IPS-20b (cell line): ENCODE measurements around the gene SP100.

ENCODE experiments used
- H3K27ac ChIP-seq: one replicate; pipeline ENCODE4 v1.5.1; 2013; ENCODE audit warnings: low read length
- H3K27me3 ChIP-seq: 2 replicates; pipeline ENCODE4 v1.6.1; 2013; ENCODE audit warnings: mild to moderate bottlenecking, low read length, inconsistent platforms; ENCODE audit not compliant: insufficient read depth
- H3K36me3 ChIP-seq: 2 replicates; pipeline ENCODE4 v1.6.1; 2013; ENCODE audit warnings: low read depth, mild to moderate bottlenecking, inconsistent platforms, low read length, moderate library complexity; ENCODE audit not compliant: insufficient read depth
- H3K4me1 ChIP-seq: 2 replicates; pipeline ENCODE4 v1.6.1; 2013; ENCODE audit warnings: mild to moderate bottlenecking, control low read depth, inconsistent platforms, low read length, moderate library complexity; ENCODE audit not compliant: insufficient read depth
- H3K4me3 ChIP-seq: 2 replicates; pipeline ENCODE4 v1.5.1; 2013; ENCODE audit warnings: mild to moderate bottlenecking, low read length, inconsistent platforms
- H3K9ac ChIP-seq: 2 replicates; pipeline ENCODE4 v1.6.1; 2013; ENCODE audit warnings: low read depth, mild to moderate bottlenecking, inconsistent platforms, low read length, moderate library complexity
- H3K9me3 ChIP-seq: 2 replicates; pipeline ENCODE4 v1.6.1; 2013; ENCODE audit warnings: mild to moderate bottlenecking, low read depth, low read length, inconsistent platforms; ENCODE audit not compliant: insufficient read depth

Gene SP100

DNA sequence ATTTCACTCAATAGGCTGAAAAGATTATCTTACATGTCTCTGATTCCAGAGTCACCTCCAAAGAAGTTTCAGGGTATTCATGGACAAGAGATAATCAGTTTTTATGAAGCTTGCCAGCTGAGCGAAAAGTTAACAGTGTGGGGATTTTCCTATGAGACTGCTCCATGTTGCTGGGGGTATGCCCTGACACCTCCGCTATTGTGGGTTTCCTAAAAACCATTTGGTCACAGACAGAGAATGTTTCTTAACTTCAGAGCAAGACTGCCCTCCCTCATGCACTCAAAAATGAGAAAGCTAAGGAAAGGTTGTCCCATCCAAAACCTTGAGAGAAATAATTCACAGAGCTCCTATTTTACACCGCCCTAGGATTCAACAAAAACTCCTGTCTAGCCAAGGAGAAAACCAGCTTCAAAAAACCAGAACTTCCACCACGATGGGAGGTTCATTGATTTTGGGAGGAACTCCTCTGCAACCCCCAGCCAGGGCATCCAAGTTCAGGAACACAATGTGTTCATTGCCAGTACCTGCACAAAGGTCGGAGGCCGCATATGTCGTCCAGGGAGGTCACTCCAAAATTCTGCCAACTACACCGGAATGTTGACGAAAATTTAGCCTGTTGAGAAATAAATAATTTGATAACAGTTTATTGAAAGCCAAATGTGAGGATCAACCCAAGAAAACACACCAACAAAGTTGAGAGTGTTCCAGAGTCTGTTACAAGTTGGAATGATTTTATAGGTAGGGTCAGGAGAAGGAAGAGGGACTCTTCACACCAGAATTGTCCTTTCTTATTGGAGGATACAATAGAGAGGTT lies 104.3 kb downstream of the SP100 start:
- no peaks in the 10 kb centered on the region for H3K36me3 ChIP-seq
- H3K4me3 ChIP-seq: no peak overlapping the region
- no peaks in the 10 kb centered on the region for H3K27me3 ChIP-seq
- no peaks in the 10 kb centered on the region for H3K4me1 ChIP-seq
- H3K27ac ChIP-seq: no peak overlapping the region
- no peak overlapping the region for H3K9ac ChIP-seq
- peaks cover 20% of the 10 kb centered on the region for H3K9me3 ChIP-seq

DNA sequence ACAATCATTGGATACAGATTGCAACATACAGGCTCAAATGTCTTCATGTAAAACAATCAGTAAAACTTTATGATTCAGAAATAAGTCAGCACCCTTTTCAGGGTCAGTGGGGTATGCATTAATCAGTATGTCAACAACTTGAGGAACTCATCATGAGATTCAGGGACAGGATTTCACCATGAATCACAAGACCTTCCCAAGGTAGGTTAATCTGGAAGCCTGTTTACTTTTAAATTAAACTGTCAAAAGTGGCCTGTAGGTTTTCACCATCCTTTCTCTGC lies 104.8 kb downstream of the SP100 start:
- Histone ChIP-seq H3K27me3 (no peaks in the 10 kb centered on the region), H3K9me3 (peaks cover 25% of the 10 kb centered on the region), H3K9ac (no peak overlapping the region), H3K4me1 (no peaks in the 10 kb centered on the region), H3K27ac (no peak overlapping the region), H3K36me3 (no peaks in the 10 kb centered on the region), H3K4me3 (no peak overlapping the region)

- H3K27me3 ChIP-seq: no peaks in the 10 kb centered on the region
- no peaks in the 10 kb centered on the region for H3K36me3 ChIP-seq
- H3K9me3 ChIP-seq: peaks cover 27% of the 10 kb centered on the region
- no peak overlapping the region for H3K27ac ChIP-seq
- no peak overlapping the region for H3K4me3 ChIP-seq
- H3K9ac ChIP-seq: no peak overlapping the region
- H3K4me1 ChIP-seq: no peaks in the 10 kb centered on the region
These were observed 105.4 kb downstream of the SP100 start for GRCh38 chr2:230521386-230521785.

- Histone ChIP-seq H3K4me1 (no peaks in the 10 kb centered on the region), H3K36me3 (no peaks in the 10 kb centered on the region), H3K9ac (no peak overlapping the region), H3K4me3 (no peak overlapping the region), H3K27me3 (no peaks in the 10 kb centered on the region), H3K9me3 (peaks cover 31% of the 10 kb centered on the region), H3K27ac (no peak overlapping the region)
These were observed 109.7 kb downstream of the SP100 start for GRCh38 chr2:230525682-230526081.

- H3K4me1 ChIP-seq: no peaks in the 10 kb centered on the region
- H3K4me3 ChIP-seq: no peak overlapping the region
- H3K27ac ChIP-seq: no peak overlapping the region
- H3K9me3 ChIP-seq: no peaks in the 10 kb centered on the region
- H3K9ac ChIP-seq: no peak overlapping the region
- H3K36me3 ChIP-seq: no peaks in the 10 kb centered on the region
- H3K27me3 ChIP-seq: no peaks in the 10 kb centered on the region
These were observed 121.6 kb downstream of the SP100 start for GRCh38 chr2:230537531-230537976.

DNA sequence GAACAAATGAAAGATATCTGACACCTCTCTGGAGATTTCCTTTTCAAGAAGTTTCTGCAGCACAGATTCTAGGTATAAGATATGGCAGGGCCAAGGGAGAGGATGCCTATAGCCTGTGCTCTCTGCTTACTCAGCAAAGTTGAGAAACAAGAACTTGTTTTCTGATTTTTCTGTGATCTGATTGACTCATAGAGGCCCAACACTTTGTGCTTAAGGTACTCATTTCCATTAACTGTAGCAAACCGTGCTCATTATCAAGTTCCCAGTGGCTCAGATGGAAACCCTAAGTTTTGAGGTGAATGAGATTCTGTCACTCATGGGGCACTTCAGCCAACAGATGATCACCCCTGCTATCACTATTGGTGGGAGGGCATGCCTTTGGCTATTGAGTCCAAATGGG lies 124.3 kb downstream of the SP100 start:
- Histone ChIP-seq H3K4me1 (no peaks in the 10 kb centered on the region), H3K27me3 (no peaks in the 10 kb centered on the region), H3K9me3 (no peaks in the 10 kb centered on the region), H3K9ac (no peak overlapping the region), H3K36me3 (no peaks in the 10 kb centered on the region), H3K27ac (no peak overlapping the region), H3K4me3 (no peak overlapping the region)

- Histone ChIP-seq H3K4me1 (no peaks in the 10 kb centered on the region), H3K27me3 (no peaks in the 10 kb centered on the region), H3K9ac (no peak overlapping the region), H3K36me3 (no peaks in the 10 kb centered on the region), H3K9me3 (no peaks in the 10 kb centered on the region), H3K4me3 (no peak overlapping the region), H3K27ac (no peak overlapping the region)
These were observed 126.0 kb downstream of the SP100 start for GRCh38 chr2:230541934-230542380.

DNA sequence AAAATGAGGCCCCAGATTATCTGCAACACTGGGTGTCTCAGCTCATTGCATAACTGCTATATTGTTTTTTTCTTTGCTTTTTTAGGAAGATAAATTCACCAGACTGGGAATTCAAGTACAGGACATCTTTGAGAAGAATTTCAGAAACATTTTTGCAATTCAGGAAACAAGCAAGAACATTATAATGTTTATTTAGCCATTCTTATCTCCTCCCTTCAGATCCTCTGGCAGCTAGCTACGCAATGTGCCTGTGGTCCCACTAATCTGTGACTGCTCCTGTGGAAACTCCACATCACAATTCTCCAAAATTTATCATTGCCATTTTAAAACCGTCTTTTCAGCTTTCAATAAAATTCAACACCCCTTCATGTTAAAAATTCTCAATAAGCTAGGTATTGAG lies 126.8 kb downstream of the SP100 start:
- H3K27ac ChIP-seq: no peak overlapping the region
- H3K9me3 ChIP-seq: no peaks in the 10 kb centered on the region
- no peaks in the 10 kb centered on the region for H3K36me3 ChIP-seq
- no peak overlapping the region for H3K4me3 ChIP-seq
- no peaks in the 10 kb centered on the region for H3K4me1 ChIP-seq
- H3K9ac ChIP-seq: no peak overlapping the region
- H3K27me3 ChIP-seq: no peaks in the 10 kb centered on the region

DNA sequence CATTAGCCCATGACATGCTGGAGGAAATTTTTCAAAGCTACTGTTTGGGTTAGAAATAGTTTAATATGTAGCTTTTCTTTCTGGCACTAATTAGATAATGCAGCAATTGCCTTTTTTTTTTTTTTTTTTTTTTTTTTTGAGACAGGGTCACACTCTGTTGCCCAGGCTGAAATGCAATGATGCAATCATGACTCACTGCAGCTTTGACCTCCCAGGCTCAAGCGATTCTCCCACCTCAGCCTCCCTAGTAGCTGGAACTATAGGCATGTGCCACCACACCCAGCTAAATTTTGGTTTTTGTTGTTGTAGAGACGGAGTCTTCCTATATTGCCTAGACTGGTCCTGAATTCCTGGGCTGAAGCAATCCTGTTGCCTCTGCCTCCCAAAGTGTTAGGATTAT lies 136.2 kb downstream of the SP100 start:
- no peaks in the 10 kb centered on the region for H3K27me3 ChIP-seq
- no peak overlapping the region for H3K4me3 ChIP-seq
- H3K36me3 ChIP-seq: no peaks in the 10 kb centered on the region
- no peaks in the 10 kb centered on the region for H3K4me1 ChIP-seq
- H3K9ac ChIP-seq: no peak overlapping the region
- peaks cover 8% of the 10 kb centered on the region; the same call in 1 of the 2 replicates for H3K9me3 ChIP-seq
- H3K27ac ChIP-seq: no peak overlapping the region

- Histone ChIP-seq H3K4me1 (no peaks in the 10 kb centered on the region), H3K9ac (no peak overlapping the region), H3K36me3 (no peaks in the 10 kb centered on the region), H3K9me3 (peaks cover 8% of the 10 kb centered on the region; the same call in 1 of the 2 replicates), H3K27me3 (no peaks in the 10 kb centered on the region), H3K4me3 (no peak overlapping the region), H3K27ac (no peak overlapping the region)
These were observed 141.1 kb downstream of the SP100 start for GRCh38 chr2:230557065-230557464.

DNA sequence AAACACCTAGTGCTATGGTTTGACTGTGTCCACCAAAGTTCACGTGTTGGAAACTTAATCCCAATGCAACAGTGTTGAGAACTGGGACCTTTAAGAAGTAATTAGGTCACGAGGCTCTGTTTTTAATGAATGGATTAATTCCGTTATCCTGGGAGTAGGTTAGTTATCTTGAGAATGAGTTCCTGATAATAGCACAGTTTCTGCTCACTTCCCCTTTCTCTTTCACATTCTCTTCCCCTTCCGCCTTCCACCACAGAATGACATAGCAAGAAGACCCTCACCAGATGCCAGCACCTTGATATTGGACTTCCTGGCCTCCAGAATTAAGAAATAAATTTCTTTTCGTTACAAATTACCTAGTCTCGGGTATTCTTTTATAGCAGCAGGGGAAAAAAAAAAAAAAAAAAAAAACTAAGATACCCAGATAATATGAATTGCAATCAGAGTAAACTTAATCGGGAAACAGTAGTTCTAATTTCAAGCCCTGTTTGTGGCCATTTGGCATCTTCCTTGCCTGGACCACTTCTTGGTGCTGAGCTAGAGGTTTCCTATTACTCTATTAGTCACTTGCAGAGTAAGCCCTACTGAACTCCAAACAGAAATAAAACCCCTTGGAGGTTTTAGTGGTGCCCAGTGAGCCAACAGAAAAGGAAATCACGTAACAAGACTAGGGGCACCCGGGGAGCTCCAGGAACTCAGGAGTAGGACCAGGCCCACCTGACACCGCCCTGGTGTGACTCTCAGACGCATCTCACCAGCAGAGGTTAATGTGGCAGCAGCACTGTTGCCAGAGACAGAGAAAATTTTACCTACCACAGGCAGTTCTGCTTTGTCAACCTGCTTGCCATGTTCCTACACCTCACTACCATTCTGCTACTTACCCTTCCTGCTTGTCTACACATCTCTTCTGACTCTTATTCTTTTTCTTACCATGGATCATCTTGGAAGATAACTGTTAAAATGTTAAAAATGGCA lies 149.1 kb downstream of the SP100 start:
- Histone ChIP-seq H3K9me3 (peaks cover 9% of the 10 kb centered on the region; the same call in 1 of the 2 replicates), H3K4me3 (no peak overlapping the region), H3K27ac (no peak overlapping the region), H3K9ac (no peak overlapping the region), H3K27me3 (no peaks in the 10 kb centered on the region), H3K4me1 (no peaks in the 10 kb centered on the region), H3K36me3 (no peaks in the 10 kb centered on the region)

- Histone ChIP-seq H3K9ac (no peak overlapping the region), H3K27me3 (no peaks in the 10 kb centered on the region), H3K9me3 (peaks cover 17% of the 10 kb centered on the region), H3K4me1 (no peaks in the 10 kb centered on the region), H3K4me3 (no peak overlapping the region), H3K36me3 (no peaks in the 10 kb centered on the region), H3K27ac (no peak overlapping the region)
These were observed 153.3 kb downstream of the SP100 start for GRCh38 chr2:230569298-230569697.
